Measurements from ENCODE around the gene MAPK8IP1.

MAPK8IP1 gene

GRCh38 chr11:45926536-45927331 is 41.3 kb downstream of the MAPK8IP1 start:
- no peak for DNase-seq

GRCh38 chr11:45927332-45927683 is 41.9 kb downstream of the MAPK8IP1 start:
- DNase-seq: no peak

- no peak for DNase-seq
These were observed 42.4 kb downstream of the MAPK8IP1 start for GRCh38 chr11:45927684-45928413.

- no peak for DNase-seq
These were observed 43.2 kb downstream of the MAPK8IP1 start for GRCh38 chr11:45928535-45929215.

GRCh38 chr11:45929486-45930030 is 44.1 kb downstream of the MAPK8IP1 start:
- DNase-seq: no peak

- DNase-seq: peak; percentile 46
These were observed 44.8 kb downstream of the MAPK8IP1 start for GRCh38 chr11:45930031-45930794.

- no peak for DNase-seq
These were observed 45.6 kb downstream of the MAPK8IP1 start for GRCh38 chr11:45930951-45931570.

- no peak for DNase-seq
These were observed 46.3 kb downstream of the MAPK8IP1 start for GRCh38 chr11:45931739-45932138.

GRCh38 chr11:45932217-45932616 is 46.8 kb downstream of the MAPK8IP1 start:
- DNase-seq: no peak

GRCh38 chr11:45933131-45933831 is 47.8 kb downstream of the MAPK8IP1 start:
- DNase-seq: no peak

- no peak for DNase-seq
These were observed 48.6 kb downstream of the MAPK8IP1 start for GRCh38 chr11:45933846-45934579.

- DNase-seq: no peak
These were observed 49.3 kb downstream of the MAPK8IP1 start for GRCh38 chr11:45934580-45935318.

GRCh38 chr11:45935349-45936064 is 50.1 kb downstream of the MAPK8IP1 start:
- no peak for DNase-seq

GRCh38 chr11:45936511-45937054 is 51.1 kb downstream of the MAPK8IP1 start:
- no peak for DNase-seq

GRCh38 chr11:45937916-45938315 is 52.5 kb downstream of the MAPK8IP1 start:
- DNase-seq: no peak

- DNase-seq: no peak
These were observed 54.4 kb downstream of the MAPK8IP1 start for GRCh38 chr11:45939836-45940235.

GRCh38 chr11:45941285-45941684 is 55.8 kb downstream of the MAPK8IP1 start:
- DNase-seq: no peak

GRCh38 chr11:45942381-45942780 is 56.9 kb downstream of the MAPK8IP1 start:
- DNase-seq: no peak

GRCh38 chr11:45945397-45945999 is 60.0 kb downstream of the MAPK8IP1 start:
- no peak for DNase-seq
